Right lobe of liver (tissue), 6 donors: ENCODE data around the gene CIITA. TPM values are rescaled to one million over a fixed set of nuclear protein-coding genes. Genes with fewer than 3 reads are reported as not detected.

Experiments used
- ATAC-seq, 4 donors: fragments of 200-7000 bp; cut with Tn5 transposase; one replicate each; pipeline ENCODE4 v1.9.1; 2020; ENCODE audit warnings: mild to moderate bottlenecking in 4 of 4, moderate library complexity in 4 of 4
- DNase-seq, 3 donors: peaks; one replicate each; pipeline ENCODE4 v3.0.0-alpha.2; 2020
- H3K27ac ChIP-seq, 3 donors: fragments of 200-600 bp; one replicate each; pipeline ENCODE4 v1.8.0; 2022
- H3K27me3 ChIP-seq, 2 donors: fragments of 200-600 bp; one replicate each; pipeline ENCODE4 v1.8.0; 2022
- H3K36me3 ChIP-seq, 4 donors: fragments of 200-600 bp; sonication (generic) in 1 of 4; one replicate each; pipeline versions ENCODE4 v1.5.1 to v1.8.0; 2017 to 2022; ENCODE audit warnings: control low read depth in 1 of 4
- H3K4me1 ChIP-seq, 4 donors: fragments of 200-600 bp; sonication (generic) in 1 of 4; one replicate each; pipeline versions ENCODE4 v1.5.1 to v1.8.0; 2017 to 2022; ENCODE audit warnings: control low read depth in 1 of 4
- H3K4me3 ChIP-seq, 3 donors: fragments of 200-600 bp; one replicate each; pipeline ENCODE4 v1.8.0; 2022
- H3K9me3 ChIP-seq, 4 donors: fragments of 200-600 bp; sonication (generic) in 1 of 4; one replicate each; pipeline versions ENCODE4 v1.5.1 to v1.8.0; 2017 to 2022; ENCODE audit warnings: control low read depth in 1 of 4
- POLR2A ChIP-seq: fragments of 450-650 bp; IDR thresholded peaks from one replicate; pipeline ENCODE4 v1.6.1; 2017; ENCODE audit warnings: antibody characterized with exemption, mild to moderate bottlenecking
- WGBS: methylation state at CpG from one replicate; pipeline ENCODE4 v1.1.6; 2018; ENCODE audit warnings: low coverage, low lambda C conversion rate; ENCODE audit not compliant: insufficient coverage; ENCODE audit errors: missing lambda C conversion rate; 5-methylcytosine and 5-hydroxymethylcytosine counted together
- intact Hi-C, 2 donors: fragments of 100-400 bp; cut with DNase I; formaldehyde crosslinking; loops; one replicate each; pipeline versions ENCODE4 v1.11.2 to v1.14.1; 2022
- total RNA-seq, 6 experiments: library from RNA; depleted of rRNA in 2 of 6; stranded (reverse); fragments of >200 nt in 2 of 6; fragmentation: NEBNext Ultra II Directional in 3 of 6; extraction: Animal tissue kit (Norgen Biotek cat#: 25700) in 3 of 6; gene quantifications; one replicate each; pipeline versions ENCODE4 v1.1.0 to v1.2.4, GENCODE V29; 2016 to 2023
- TF ChIP-seq, protein P1 (sequence below), 4 donors: fragments of 200-600 bp in 3 of 4; fragments of 450-650 bp in 1 of 4; IDR thresholded peaks; one replicate each; pipeline versions ENCODE4 v1.5.1 to v1.8.0; 2016 to 2022; ENCODE audit warnings: antibody characterized with exemption in 4 of 4, mild to moderate bottlenecking in 2 of 4
- donor health status: DM: no; HTN: yes; CAD: no.
- donor health status: DM: no; HTN: no; CAD: no.
- donor health status: DM: no; HTN: no; CAD: no.
- donor health status: DM: no; HTN: yes; CAD: no.
- donor health status: DM: no; HTN: yes; CAD: no.

The CIITA gene
- total RNA-seq, 6 experiments from 2014 or later, result 0.95 to 6.4 (median 3.3) TPM

DNA sequence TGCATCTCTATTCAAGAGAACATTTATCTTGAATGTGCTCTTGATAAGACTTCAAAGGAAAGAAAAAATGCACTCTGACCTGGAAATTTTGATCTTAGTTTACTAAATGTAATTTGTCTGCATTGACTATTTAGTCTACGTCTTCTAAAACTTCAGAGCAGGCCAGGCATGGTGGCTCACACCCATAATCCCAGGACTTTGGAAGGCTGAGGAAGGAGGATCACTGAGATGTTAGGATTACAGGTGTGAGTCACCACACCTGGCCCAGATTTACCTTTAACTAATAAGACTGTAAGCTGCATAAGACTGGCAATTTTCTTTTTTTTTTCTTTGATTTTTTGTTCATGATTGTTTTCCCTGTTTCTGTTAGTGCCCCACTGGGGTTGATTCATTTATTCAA, 18.8 kb upstream of the CIITA start:
- 83% methylated on average over 1 of the region's 1 CpG for WGBS
- no peak overlapping the region for H3K27ac ChIP-seq
- ATAC-seq (no peak), DNase-seq (no peak)
- intact Hi-C loops, result no loop called here
- no peaks in the 10 kb centered on the region for H3K36me3 ChIP-seq
- peaks cover 0 to 6% (median 0%) of the 10 kb centered on the region in 4 donors for H3K4me1 ChIP-seq
- no peak for TF ChIP-seq POLR2A
- TF ChIP-seq, protein P1, sequence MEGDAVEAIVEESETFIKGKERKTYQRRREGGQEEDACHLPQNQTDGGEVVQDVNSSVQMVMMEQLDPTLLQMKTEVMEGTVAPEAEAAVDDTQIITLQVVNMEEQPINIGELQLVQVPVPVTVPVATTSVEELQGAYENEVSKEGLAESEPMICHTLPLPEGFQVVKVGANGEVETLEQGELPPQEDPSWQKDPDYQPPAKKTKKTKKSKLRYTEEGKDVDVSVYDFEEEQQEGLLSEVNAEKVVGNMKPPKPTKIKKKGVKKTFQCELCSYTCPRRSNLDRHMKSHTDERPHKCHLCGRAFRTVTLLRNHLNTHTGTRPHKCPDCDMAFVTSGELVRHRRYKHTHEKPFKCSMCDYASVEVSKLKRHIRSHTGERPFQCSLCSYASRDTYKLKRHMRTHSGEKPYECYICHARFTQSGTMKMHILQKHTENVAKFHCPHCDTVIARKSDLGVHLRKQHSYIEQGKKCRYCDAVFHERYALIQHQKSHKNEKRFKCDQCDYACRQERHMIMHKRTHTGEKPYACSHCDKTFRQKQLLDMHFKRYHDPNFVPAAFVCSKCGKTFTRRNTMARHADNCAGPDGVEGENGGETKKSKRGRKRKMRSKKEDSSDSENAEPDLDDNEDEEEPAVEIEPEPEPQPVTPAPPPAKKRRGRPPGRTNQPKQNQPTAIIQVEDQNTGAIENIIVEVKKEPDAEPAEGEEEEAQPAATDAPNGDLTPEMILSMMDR (IDR thresholded peaks at IDR 0.05), result no peak
- no peaks in the 10 kb centered on the region for H3K9me3 ChIP-seq
- H3K4me3 ChIP-seq, result no peak overlapping the region
- H3K27me3 ChIP-seq, result no peaks in the 10 kb centered on the region

DNA sequence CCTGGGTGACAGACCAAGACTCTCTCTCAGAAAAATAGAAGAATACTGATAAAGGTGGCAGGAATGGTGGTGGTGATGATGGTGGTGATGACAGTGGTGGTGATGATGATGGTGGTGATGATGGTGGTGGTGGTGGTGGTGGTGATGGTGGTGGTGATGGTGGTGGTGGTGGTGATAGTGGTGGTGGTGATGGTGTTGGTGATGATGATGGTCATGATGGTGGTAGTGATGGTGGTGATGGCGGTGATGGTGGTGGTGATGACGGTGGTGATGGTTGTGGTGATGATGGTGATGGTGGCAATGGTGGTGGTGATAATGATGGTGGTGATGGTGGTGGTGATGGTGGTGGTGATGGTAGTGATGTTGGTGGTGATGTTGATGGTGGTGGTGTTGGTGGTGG, 18.0 kb upstream of the CIITA start:
- ATAC-seq (no peak), DNase-seq (no peak)
- Histone ChIP-seq H3K27ac (no peak overlapping the region), H3K4me1 (peaks cover 0 to 6% (median 0%) of the 10 kb centered on the region in 4 donors), H3K27me3 (no peaks in the 10 kb centered on the region), H3K36me3 (no peaks in the 10 kb centered on the region), H3K4me3 (no peak overlapping the region), H3K9me3 (no peaks in the 10 kb centered on the region)
- 32% methylated on average over 2 of the region's 2 CpGs for WGBS
- TF ChIP-seq, protein P1 (IDR thresholded peaks at IDR 0.05), result no peak
- TF ChIP-seq POLR2A, result no peak
- intact Hi-C loops, result no loop called here

DNA sequence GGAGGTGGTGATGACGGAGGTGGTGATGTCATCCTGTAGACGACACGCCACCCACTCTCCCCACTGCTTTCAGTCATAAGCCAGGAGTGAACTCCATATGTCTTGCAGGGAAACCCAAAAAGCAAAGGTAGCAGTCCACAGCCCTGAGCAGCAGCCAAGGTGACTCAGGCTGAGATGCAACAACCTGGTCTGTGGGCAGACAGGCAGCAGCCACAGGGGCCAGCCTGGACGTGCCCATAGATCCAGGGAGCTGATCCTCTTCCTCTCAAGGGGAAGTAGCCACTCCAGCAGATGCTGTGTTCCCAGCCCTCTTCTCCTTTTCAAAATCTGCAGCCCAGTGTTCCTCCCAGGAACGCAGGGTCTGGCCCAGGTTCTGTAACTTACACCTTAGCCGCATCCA, 17.3 kb upstream of the CIITA start:
- ATAC-seq (no peak), DNase-seq (peak in 1 of 3 donors; percentile 26)
- no peak for TF ChIP-seq POLR2A
- TF ChIP-seq, protein P1 (IDR thresholded peaks at IDR 0.05), result no peak
- no peak overlapping the region for H3K27ac ChIP-seq
- H3K36me3 ChIP-seq, result no peaks in the 10 kb centered on the region
- peaks cover 0 to 6% (median 0%) of the 10 kb centered on the region in 4 donors for H3K4me1 ChIP-seq
- intact Hi-C loops, result no loop called here
- no peaks in the 10 kb centered on the region for H3K27me3 ChIP-seq
- no peak overlapping the region for H3K4me3 ChIP-seq
- WGBS, result 78% methylated on average over 5 of the region's 6 CpGs
- no peaks in the 10 kb centered on the region for H3K9me3 ChIP-seq

DNA sequence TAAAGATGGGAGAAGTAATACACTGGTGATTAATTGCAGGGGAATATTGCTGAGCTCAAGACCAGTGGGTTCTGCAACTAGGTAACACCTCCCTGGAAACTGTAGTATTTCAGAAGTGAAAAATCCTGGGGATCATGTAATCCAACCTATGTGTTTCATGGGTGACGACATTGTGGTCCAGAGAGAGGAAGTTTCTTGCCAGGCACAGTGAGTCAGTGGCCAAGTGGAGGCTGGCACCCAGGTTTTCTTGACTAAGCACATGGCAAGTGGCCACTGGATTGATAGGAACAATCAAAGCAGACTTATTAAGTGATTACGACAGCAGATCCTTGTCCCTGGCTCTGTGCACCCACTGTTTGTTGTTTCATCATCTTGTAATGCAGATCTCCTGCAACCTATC, 14.6 kb upstream of the CIITA start:
- no peaks in the 10 kb centered on the region for H3K9me3 ChIP-seq
- DNase-seq, result peak; percentile 59 to 75 (median 71)
- no peak overlapping the region for H3K27ac ChIP-seq
- no peak overlapping the region for H3K4me3 ChIP-seq
- H3K4me1 ChIP-seq, result peaks cover 0 to 6% (median 0%) of the 10 kb centered on the region in 4 donors
- ATAC-seq, result peak; percentile 59 to 94 (median 92)
- 20% methylated on average over 2 of the region's 2 CpGs for WGBS
- H3K27me3 ChIP-seq, result no peaks in the 10 kb centered on the region
- H3K36me3 ChIP-seq, result no peaks in the 10 kb centered on the region
- TF ChIP-seq, protein P1 (IDR thresholded peaks at IDR 0.05), result no peak
- no peak for TF ChIP-seq POLR2A
- intact Hi-C loops, result no loop called here
